ENCODE measurements around the gene CDC42EP4. TPM values are rescaled to one million over a fixed set of nuclear protein-coding genes. Genes with fewer than 3 reads are reported as not detected.

CDC42EP4 gene
- total RNA-seq, 2 experiments from 2014 or later, result 1.7 to 2.1 TPM

DNA sequence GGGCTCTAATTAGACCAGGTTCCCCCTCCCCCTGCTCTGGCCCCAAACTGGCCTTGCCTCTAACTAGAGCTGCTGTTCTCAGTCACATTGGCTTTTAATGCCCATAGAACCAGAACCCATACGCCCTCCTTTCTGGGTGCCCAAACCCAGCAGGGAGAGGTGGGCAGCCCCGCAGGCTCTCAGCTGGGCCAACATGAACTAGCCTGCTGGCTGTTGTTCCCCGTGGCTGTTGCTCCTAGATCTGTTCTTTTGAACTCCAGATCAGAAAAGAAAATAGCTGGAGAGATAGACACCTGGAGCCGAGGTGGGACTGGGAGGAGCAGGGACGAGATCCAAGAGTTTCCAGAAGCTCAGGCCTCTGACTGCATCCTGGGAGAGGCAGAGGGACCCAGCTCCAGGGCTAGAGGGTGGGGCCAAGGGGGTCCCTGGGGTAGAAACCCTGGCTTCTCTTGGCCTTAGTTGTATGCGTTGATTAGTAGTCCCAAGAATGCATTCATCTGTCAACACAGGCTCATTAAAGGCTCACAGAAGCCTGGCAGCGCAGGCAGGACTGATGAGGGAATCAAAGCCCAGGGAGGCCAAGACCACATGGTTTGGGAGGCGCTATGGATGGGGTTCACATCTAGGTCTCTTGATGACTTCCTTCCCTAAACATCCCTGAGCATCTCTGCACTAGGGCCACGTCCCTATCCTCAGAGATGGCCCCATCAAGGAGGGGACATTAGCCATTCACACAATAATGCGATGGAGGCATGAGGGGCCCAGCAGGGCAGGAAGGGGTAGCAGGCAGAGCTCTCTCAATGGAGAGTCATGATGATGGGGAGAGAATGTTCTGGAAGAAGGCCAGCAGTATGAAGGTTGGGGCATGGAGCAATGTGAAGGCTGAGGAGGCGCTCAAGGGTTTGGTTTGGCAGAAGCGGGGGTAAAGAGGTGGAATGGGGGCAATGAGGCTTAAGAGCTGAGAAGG lies 48.8 kb downstream of the CDC42EP4 start:
- Mint-ChIP-seq H3K9me3 (no peaks in the 10 kb centered on the region), H3K27ac (no peak overlapping the region), H3K36me3 (ENCODE audit: low read depth) (no peaks in the 10 kb centered on the region), H3K4me3 (no peak overlapping the region), H3K27me3 (ENCODE audit: low read depth) (no peaks in the 10 kb centered on the region), H3K4me1 (ENCODE audit: low read depth) (no peaks in the 10 kb centered on the region)
- no peak for DNase-seq
- intact Hi-C loops (cut with micrococcal nuclease), result no loop called here
- CTCF ChIA-PET, result interaction anchor here (0.6 to 1.0 kb wide), 2 partner anchors 107 to 508 kb away, joined by 5 to 6 read pairs; no protein-coding TSS in a partner anchor

DNA sequence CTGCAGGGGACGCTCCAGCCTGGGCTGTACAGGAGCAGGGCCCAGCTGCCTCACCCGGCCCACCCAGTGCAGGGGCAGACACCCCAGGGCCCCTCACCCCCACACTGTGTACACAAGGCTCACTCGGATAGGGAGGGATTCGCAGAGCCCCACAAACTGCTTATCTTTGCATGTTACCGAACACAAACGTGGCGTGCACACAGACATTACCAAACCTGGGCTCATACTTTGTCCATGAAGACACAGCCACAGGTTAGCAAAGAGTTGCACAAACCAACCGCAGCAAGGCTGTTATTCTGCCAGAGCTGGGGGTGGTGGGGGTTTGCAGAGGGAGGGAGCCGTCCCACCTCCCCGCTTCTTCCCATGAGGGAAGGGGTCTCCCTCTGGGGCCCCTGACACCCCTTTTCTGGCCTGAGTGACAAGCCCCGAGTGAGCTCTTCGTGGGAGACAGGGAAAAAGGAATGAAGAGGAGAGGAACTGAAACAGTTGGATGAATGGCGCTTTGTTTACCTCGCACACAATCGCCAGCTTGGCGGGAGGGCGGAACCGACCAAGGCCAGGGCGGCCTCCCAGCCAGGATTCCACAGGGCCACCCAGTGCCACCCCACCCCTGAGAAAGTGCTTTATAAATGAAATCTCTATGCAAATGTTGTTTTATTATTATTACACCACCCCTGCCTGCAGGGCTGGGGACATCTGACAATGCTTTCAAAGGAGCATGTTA lies 49.7 kb downstream of the CDC42EP4 start:
- Mint-ChIP-seq H3K4me3 (no peak overlapping the region), H3K4me1 (ENCODE audit: low read depth) (no peaks in the 10 kb centered on the region), H3K36me3 (ENCODE audit: low read depth) (no peaks in the 10 kb centered on the region), H3K9me3 (no peaks in the 10 kb centered on the region), H3K27me3 (ENCODE audit: low read depth) (no peaks in the 10 kb centered on the region), H3K27ac (no peak overlapping the region)
- CTCF ChIA-PET, result interaction anchor here (1.0 kb wide), 1 partner anchor 108 kb away, joined by 6 read pairs; no protein-coding TSS in a partner anchor
- no peak for DNase-seq
- intact Hi-C loops (cut with micrococcal nuclease), result no loop called here

DNA sequence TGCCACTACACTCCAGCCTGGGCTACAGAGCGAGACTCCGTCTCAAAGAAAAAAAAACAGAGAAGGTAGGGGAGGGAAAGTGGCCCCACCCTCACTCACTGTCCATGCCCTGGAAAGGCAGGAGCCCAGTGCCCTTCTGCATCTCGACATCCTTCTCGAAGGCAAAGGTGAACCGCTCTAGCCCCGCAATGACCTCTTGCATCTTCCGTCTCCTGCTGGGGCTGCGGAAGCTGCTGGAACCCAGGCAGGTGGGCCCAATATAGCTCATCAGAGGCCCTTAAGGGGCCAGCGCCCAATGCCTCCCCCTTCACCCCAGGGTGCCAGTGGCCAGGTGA lies 50.2 kb downstream of the CDC42EP4 start, which contains the start of gene CPSF4L:
TSS of gene CPSF4L (minus strand) at position 264 of the 335 bp plus-strand sequence. CDS start at position 202, 62 bp downstream.
- no peaks in the 10 kb centered on the region for H3K4me1 Mint-ChIP-seq (ENCODE audit: low read depth)
- no peak for DNase-seq
- intact Hi-C loops (cut with micrococcal nuclease), result no loop called here
- H3K27ac Mint-ChIP-seq, result no peak within 1 kb of the TSS
- CTCF ChIA-PET, result interaction anchor here (0.6 kb wide), 1 partner anchor 51 kb away, joined by 4 read pairs; no protein-coding TSS in a partner anchor
- H3K27me3 Mint-ChIP-seq (ENCODE audit: low read depth), result no peaks in the 10 kb centered on the region
- H3K36me3 Mint-ChIP-seq (ENCODE audit: low read depth), result no peaks in the 10 kb centered on the region
- no peak within 1 kb of the TSS for H3K4me3 Mint-ChIP-seq
- no peaks in the 10 kb centered on the region for H3K9me3 Mint-ChIP-seq

DNA sequence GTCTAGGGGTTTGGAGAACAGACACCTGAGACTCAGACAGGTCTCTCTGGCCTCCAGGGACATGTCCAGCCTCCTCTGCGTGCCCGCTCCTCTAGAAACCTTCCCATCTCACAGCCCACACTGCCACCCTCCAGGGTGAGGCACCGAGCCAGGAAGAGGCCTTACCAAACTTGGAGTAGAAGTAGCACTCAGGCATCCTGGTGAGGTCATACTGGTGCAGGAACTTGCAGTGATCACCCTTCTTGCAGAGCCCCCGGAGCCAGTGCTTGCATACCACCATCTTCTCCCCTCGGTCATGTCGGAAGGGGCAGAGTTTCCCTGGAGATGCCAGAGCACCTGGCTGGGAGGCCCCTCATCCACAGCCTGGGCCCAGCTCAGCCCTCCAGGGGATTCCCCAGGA lies 54.3 kb downstream of the CDC42EP4 start:
- Mint-ChIP-seq H3K9me3 (no peaks in the 10 kb centered on the region), H3K4me1 (ENCODE audit: low read depth) (no peaks in the 10 kb centered on the region), H3K4me3 (no peak overlapping the region), H3K27me3 (ENCODE audit: low read depth) (peaks cover 2% of the 10 kb centered on the region), H3K27ac (no peak overlapping the region), H3K36me3 (ENCODE audit: low read depth) (no peaks in the 10 kb centered on the region)
- DNase-seq, result no peak
- intact Hi-C loops (cut with micrococcal nuclease), result loop anchor here (2.0 to 5.0 kb wide), 2 partner anchors 55 to 697 kb away; partner anchors contain the start of gene CDC42EP4
- CTCF ChIA-PET, result interaction anchor here (1.1 to 4.8 kb wide), 2 partner anchors 113 to 530 kb away, joined by 3 to 85 read pairs; no protein-coding TSS in a partner anchor

DNA sequence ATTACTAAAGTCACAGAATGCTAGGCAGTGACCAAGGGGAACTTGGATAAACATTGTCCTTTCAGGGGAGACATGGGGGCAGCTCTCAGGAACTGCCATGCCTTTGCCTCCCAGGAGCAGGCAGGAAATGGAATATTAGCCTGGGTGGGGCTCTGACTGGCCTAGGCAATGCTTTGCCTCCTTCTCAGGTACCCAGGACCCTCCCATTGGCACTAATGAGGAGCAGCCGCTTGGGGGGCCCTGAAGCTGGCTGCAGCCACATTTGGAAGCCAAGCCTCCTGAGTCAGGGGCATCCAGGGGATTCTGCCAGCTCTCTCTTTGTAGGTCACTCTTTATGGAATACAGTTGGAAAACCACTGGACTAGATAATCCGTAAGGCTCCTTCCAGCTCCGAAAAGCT lies 55.6 kb downstream of the CDC42EP4 start:
- Mint-ChIP-seq H3K27ac (no peak overlapping the region), H3K36me3 (ENCODE audit: low read depth) (no peaks in the 10 kb centered on the region), H3K27me3 (ENCODE audit: low read depth) (peaks cover 2% of the 10 kb centered on the region), H3K9me3 (no peaks in the 10 kb centered on the region), H3K4me1 (ENCODE audit: low read depth) (no peaks in the 10 kb centered on the region), H3K4me3 (no peak overlapping the region)
- intact Hi-C loops (cut with micrococcal nuclease), result loop anchor here (1.0 to 5.0 kb wide), 3 partner anchors 56 to 695 kb away; partner anchors contain the start of gene CDC42EP4
- CTCF ChIA-PET, result interaction anchor here (0.8 to 4.8 kb wide), 12 partner anchors 9 to 699 kb away, joined by 3 to 85 read pairs (median 6); no protein-coding TSS in a partner anchor
- no peak for DNase-seq

DNA sequence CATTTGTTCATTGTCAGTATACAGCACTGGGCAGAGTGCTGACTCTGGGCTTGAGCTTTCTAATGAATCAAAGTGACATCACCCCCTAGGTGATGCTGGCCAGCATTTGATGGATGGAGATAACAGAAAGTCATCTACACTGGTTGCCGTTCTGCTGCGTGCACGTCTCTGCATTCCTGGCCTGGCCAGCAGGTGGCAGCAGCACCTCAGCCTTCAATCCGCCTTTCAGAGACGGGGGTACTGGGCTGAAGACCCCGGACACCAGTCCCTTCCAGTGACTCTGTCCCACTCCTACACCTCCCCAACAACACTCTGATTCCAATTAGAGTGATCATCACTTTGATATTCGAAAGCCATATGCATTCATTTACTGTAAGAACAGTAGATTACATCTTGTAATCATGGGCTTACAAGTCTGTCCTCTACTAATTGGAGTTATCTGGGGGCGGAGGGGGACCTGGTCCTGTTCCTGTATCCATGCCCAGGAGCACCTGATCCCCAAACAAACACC lies 56.1 kb downstream of the CDC42EP4 start:
- peak; percentile 68 for DNase-seq
- Mint-ChIP-seq H3K27me3 (ENCODE audit: low read depth) (peaks cover 2% of the 10 kb centered on the region), H3K36me3 (ENCODE audit: low read depth) (no peaks in the 10 kb centered on the region), H3K27ac (no peak overlapping the region), H3K4me3 (no peak overlapping the region), H3K9me3 (no peaks in the 10 kb centered on the region), H3K4me1 (ENCODE audit: low read depth) (no peaks in the 10 kb centered on the region)
- intact Hi-C loops (cut with micrococcal nuclease), result loop anchor here (1.0 to 5.0 kb wide), 5 partner anchors 57 to 695 kb away; partner anchors contain the start of gene CDC42EP4
- CTCF ChIA-PET, result interaction anchor here (0.6 to 4.8 kb wide), 29 partner anchors 9 to 921 kb away, joined by 3 to 85 read pairs (median 4); a partner anchor contains a TSS

- CTCF ChIA-PET, result no interaction called here
- Mint-ChIP-seq H3K36me3 (ENCODE audit: low read depth) (no peaks in the 10 kb centered on the region), H3K4me1 (ENCODE audit: low read depth) (no peaks in the 10 kb centered on the region), H3K4me3 (no peak overlapping the region), H3K9me3 (no peaks in the 10 kb centered on the region), H3K27me3 (ENCODE audit: low read depth) (peaks cover 2% of the 10 kb centered on the region), H3K27ac (no peak overlapping the region)
- intact Hi-C loops (cut with micrococcal nuclease), result no loop called here
- DNase-seq, result no peak
These were observed 59.9 kb downstream of the CDC42EP4 start for GRCh38 chr17:73251871-73252270.

DNA sequence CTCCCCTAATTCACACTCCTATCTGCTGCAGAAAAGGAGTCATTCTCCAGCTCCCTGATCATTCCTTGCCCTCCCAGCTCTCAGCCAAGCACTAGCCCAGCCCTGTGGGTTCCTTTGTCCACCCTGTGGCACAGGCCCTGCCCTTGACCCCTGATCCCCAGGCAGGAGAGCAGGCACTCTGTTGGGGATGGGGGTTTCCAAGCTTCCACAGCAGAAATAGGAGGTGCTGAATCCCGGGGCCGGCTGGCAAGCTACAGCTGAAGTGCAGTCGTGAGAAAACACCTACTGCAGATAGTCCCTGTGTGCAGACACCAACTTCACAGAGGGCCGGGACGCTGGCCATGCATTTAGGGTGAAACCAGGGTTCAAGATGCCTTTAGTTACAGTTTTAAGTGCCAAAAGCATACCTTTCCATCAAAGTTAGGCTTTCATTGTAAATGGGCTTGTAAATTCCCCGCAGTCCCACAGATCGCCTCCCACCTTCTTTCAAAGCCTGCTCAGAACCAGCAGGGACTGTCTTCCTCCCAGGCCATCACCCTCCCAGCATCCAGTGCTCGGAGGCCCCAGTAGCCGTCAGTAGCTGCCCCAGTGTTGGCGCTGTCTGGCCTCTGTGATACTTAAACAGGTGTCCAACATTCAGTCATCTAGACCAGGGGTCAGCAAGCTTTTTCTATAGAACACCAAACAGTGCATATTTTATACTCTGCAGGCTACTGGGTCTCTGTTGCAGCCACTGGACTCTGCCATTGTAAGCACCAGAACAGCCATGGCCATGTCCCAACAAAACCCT lies 60.8 kb downstream of the CDC42EP4 start:
- Mint-ChIP-seq H3K36me3 (ENCODE audit: low read depth) (no peaks in the 10 kb centered on the region), H3K4me1 (ENCODE audit: low read depth) (no peaks in the 10 kb centered on the region), H3K9me3 (no peaks in the 10 kb centered on the region), H3K27ac (no peak overlapping the region), H3K27me3 (ENCODE audit: low read depth) (peaks cover 2% of the 10 kb centered on the region), H3K4me3 (no peak overlapping the region)
- CTCF ChIA-PET, result interaction anchor here (3.3 kb wide), 1 partner anchor 120 kb away, joined by 25 read pairs; no protein-coding TSS in a partner anchor
- intact Hi-C loops (cut with micrococcal nuclease), result no loop called here
- no peak for DNase-seq

DNA sequence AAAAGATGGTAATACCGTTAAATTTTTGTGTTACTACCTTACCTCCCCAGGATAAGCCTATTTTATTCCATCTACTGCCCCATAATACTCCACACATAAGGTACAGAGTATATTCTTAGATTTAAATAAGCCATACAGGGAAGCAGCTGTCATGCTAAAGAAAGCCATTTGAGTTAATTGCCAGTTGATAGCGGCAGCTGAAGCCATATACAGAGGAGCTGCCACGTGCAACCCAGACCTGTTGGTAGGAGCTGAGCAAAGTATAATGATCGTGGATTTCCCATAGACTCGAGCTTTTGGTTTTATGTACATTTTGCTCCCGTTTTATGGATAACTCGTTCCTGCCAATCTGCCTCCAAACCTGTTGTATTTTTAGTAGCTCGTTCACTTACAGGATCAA lies 62.1 kb downstream of the CDC42EP4 start:
- H3K4me3 Mint-ChIP-seq, result no peak overlapping the region
- no peak for DNase-seq
- intact Hi-C loops (cut with micrococcal nuclease), result no loop called here
- no peaks in the 10 kb centered on the region for H3K4me1 Mint-ChIP-seq (ENCODE audit: low read depth)
- no peaks in the 10 kb centered on the region for H3K27me3 Mint-ChIP-seq (ENCODE audit: low read depth)
- no peak overlapping the region for H3K27ac Mint-ChIP-seq
- peaks cover 4% of the 10 kb centered on the region for H3K36me3 Mint-ChIP-seq (ENCODE audit: low read depth)
- CTCF ChIA-PET, result interaction anchor here (0.7 to 3.3 kb wide), 3 partner anchors 35 to 121 kb away, joined by 3 to 25 read pairs (median 3); no protein-coding TSS in a partner anchor
- no peaks in the 10 kb centered on the region for H3K9me3 Mint-ChIP-seq

GRCh38 chr17:73248532-73248931 lies 63.3 kb downstream of the CDC42EP4 start:
- CTCF ChIA-PET, result interaction anchor here (1.3 to 3.3 kb wide), 2 partner anchors 33 to 122 kb away, joined by 3 to 25 read pairs; no protein-coding TSS in a partner anchor
- no peak overlapping the region for H3K4me3 Mint-ChIP-seq
- H3K27ac Mint-ChIP-seq, result no peak overlapping the region
- intact Hi-C loops (cut with micrococcal nuclease), result no loop called here
- no peak for DNase-seq
- no peaks in the 10 kb centered on the region for H3K9me3 Mint-ChIP-seq
- no peaks in the 10 kb centered on the region for H3K27me3 Mint-ChIP-seq (ENCODE audit: low read depth)
- peaks cover 4% of the 10 kb centered on the region for H3K36me3 Mint-ChIP-seq (ENCODE audit: low read depth)
- H3K4me1 Mint-ChIP-seq (ENCODE audit: low read depth), result no peaks in the 10 kb centered on the region

- intact Hi-C loops (cut with micrococcal nuclease), result no loop called here
- H3K9me3 Mint-ChIP-seq, result no peaks in the 10 kb centered on the region
- H3K4me1 Mint-ChIP-seq (ENCODE audit: low read depth), result no peaks in the 10 kb centered on the region
- H3K27ac Mint-ChIP-seq, result no peak overlapping the region
- no peak overlapping the region for H3K4me3 Mint-ChIP-seq
- CTCF ChIA-PET, result interaction anchor here (0.6 to 1.1 kb wide), 2 partner anchors 9 to 40 kb away, joined by 3 read pairs; no protein-coding TSS in a partner anchor
- DNase-seq, result no peak
- peaks cover 4% of the 10 kb centered on the region for H3K36me3 Mint-ChIP-seq (ENCODE audit: low read depth)
- H3K27me3 Mint-ChIP-seq (ENCODE audit: low read depth), result no peaks in the 10 kb centered on the region
These were observed 64.1 kb downstream of the CDC42EP4 start for GRCh38 chr17:73247726-73248125.
